NCI-H146 treated with DMSO at 0.1 percent for 48 hours (cell line): ENCODE data around the gene DPEP2NB.

ENCODE experiments used
- DNase-seq: peaks from one replicate; lab custom pipeline; 2025; ENCODE audit not compliant: unreplicated experiment; lab: John Stamatoyannopoulos, UW

The DPEP2NB gene

GRCh38 chr16:67964477-67965131, 51.1 kb downstream of the DPEP2NB start:
- DNase-seq, result no peak

GRCh38 chr16:67963662-67964321, 51.9 kb downstream of the DPEP2NB start:
- DNase-seq, result no peak
